IPS-NIHi7 (cell line): Measurements from ENCODE around the gene TNFAIP8L3.
A peak's percentile ranks its signal among the peaks of the same experiment; 100 is the strongest.

Experiments used
- DNase-seq: peaks from one replicate; pipeline ENCODE4 v3.0.0; 2012; ENCODE audit warnings: mixed read lengths; ENCODE audit errors: extremely low spot score

TNFAIP8L3 gene

DNA sequence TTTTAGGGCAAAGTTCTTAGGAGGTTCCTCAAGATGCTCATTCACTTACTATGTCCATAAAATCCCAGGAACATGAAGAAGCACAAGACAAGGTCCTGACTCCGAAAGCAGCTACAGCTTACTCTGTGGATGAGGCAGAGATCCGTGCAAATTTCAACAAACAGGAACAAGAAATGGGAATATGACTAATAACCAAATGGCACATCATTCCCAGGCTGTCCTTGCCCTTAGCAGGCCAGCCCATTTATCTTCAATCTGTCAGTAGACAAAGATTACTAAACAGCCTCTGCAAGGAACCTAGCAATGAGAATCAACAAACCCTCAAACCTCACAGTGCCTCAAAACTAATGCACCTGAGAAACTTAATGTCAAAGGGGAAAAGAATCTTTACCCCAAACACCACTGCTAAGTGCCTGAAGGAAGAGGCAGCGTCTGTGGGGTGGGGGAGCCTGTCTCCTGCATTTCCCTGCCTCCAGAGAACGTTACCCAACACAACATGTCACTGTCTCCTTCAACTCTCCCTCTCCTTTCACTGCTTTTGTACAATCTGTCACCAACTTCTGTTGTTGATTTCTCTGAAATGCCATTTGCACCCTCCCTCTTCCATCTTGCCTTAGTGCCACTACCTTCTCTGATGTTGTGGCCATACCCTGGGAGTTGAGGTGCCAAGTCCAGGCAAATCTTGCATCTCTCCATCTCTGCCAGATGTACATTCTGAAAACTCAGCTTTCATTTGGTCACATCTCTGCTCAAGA is 4.8 kb downstream of the TNFAIP8L3 start:
- no peak for DNase-seq

- DNase-seq, result no peak
Measured at GRCh38 chr15:51089041-51089440, 5.7 kb downstream of the TNFAIP8L3 start.

GRCh38 chr15:51088585-51088984 is 6.1 kb downstream of the TNFAIP8L3 start:
- no peak for DNase-seq

GRCh38 chr15:51087513-51087912 is 7.2 kb downstream of the TNFAIP8L3 start:
- DNase-seq, result no peak

DNA sequence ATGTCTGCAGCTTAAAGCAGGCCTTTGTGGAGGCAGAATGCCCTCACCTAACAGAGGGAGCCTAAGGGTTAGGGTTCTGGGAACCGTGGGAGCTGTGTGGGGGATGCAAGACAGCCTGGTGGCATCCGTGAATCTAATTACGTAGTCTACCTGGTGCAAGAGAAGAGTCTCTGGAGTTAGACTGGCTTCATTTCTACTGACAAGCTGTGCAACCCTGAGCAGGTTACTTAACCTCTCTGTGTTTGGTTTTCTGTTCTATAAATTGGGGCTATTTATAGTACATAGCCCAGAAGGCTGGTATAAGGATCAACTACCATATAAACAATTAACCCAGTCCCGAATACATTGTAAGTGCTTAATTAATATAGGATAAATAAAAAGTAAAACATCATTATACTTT is 8.3 kb downstream of the TNFAIP8L3 start:
- no peak for DNase-seq

GRCh38 chr15:51085764-51086163 is 8.9 kb downstream of the TNFAIP8L3 start:
- DNase-seq, result no peak

GRCh38 chr15:51083641-51084166 is 11.0 kb downstream of the TNFAIP8L3 start:
- no peak for DNase-seq

DNA sequence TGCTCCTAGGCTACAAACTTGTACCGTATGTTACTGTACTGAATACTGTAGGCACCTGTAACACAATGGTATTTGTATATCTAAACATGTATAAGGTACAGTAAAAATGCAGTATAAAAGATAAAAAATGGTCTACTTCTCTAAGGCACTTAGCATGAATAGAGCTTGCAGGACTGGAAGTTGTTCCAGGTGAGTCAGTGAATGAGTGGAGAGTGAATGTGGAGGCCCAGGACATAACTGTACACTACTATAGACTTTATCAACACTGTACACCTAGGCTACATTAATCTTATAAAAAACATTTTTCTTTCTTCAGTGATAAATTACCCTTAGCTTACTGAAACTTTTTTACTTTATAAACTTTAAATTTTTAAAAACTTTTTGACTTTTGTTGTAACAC is 12.5 kb downstream of the TNFAIP8L3 start:
- no peak for DNase-seq

GRCh38 chr15:51080286-51080685 is 14.4 kb downstream of the TNFAIP8L3 start:
- no peak for DNase-seq

GRCh38 chr15:51079226-51079625 is 15.5 kb downstream of the TNFAIP8L3 start:
- no peak for DNase-seq

- peak; percentile 91 for DNase-seq
Measured at GRCh38 chr15:51077221-51078153, 17.2 kb downstream of the TNFAIP8L3 start.

- DNase-seq, result no peak
Measured at GRCh38 chr15:51076524-51077220, 18.0 kb downstream of the TNFAIP8L3 start.

- no peak for DNase-seq
Measured at GRCh38 chr15:51075826-51076523, 18.7 kb downstream of the TNFAIP8L3 start.

DNA sequence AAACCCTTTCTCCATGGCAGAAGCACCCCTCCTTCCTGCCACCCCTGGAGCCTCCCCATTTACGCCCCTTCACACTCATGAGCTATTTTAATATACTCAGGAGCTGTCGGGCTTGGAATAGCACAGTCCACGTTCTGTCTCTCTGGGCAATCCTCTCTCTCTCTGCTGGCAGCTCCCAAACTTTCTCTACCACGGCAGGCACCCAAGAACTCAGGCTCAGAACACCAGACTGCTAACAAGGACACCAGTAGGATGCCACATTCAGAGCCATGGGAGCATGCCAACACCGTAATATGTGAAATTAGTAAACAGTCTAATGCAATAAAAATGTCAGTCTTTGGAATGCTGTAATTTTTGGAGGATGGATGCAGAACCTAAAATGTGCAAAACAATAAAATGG is 19.3 kb downstream of the TNFAIP8L3 start:
- DNase-seq, result no peak

DNA sequence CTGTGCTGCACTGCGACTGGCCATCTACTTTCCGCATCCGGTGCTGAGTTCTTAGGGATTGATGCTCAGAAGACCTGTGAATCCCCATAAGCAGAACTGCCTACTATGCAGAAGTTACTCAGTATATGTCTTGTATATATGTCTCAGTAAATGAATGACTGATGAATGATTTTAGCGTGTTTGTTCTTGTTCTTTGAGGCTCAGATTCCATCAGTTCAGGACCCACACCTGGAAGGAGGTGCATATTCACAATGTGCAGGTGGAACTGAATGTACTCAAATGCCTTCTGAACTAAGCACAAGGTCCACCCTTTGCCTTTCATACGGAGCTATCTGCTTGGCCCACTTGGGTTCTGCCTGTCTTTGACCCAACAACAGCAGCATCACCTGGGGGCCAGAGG is 19.8 kb downstream of the TNFAIP8L3 start:
- no peak for DNase-seq

DNA sequence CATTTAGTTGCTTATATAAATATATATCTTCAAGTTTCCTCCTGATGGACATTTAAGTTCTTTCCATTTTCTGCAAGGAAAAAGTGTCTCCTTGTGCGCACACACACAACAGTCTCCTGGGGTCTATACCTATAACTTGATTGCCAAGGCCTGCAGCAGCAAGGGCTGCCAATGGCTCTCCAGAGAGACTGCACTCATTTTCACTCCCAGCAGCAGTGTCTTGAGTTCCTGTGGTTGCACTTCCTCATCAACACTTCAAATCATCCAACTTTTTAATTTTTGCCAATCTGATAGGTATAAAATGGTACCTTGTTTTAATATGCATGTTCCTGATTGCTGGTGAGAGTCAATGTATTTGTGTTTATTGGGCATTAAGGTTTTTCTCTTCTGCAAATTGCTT is 23.1 kb downstream of the TNFAIP8L3 start:
- no peak for DNase-seq

GRCh38 chr15:51069983-51070382 is 24.7 kb downstream of the TNFAIP8L3 start:
- no peak for DNase-seq

- no peak for DNase-seq
Measured at GRCh38 chr15:51067510-51067909, 27.2 kb downstream of the TNFAIP8L3 start.

- DNase-seq, result no peak
Measured at GRCh38 chr15:51065781-51066180, 28.9 kb downstream of the TNFAIP8L3 start.

GRCh38 chr15:51065261-51065660 is 29.4 kb downstream of the TNFAIP8L3 start:
- DNase-seq, result no peak

DNA sequence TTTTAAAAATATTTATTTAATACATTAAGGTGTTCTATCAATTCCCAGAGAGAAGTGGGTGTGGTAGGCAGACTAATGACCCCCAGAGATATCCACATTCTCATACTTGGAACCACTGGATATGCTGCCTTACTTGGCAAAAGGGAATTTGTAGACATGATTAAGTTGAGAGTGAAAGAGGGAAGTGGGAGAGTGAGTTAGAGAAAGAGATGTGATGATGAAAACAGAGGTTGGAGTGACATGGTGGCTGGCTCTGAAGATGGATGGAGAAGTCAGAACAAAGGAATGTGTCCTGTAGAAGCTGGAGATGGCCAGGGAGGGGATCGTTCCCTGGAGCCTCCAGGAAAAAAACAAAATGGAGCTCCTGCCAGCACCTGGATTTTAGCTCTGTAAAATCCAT is 32.0 kb downstream of the TNFAIP8L3 start:
- no peak for DNase-seq
